22Rv1 (cell line): ENCODE measurements around the gene PRR36.

ENCODE experiments used
- CTCF ChIP-seq: fragments of 450-650 bp; IDR thresholded peaks from 2 replicates; pipeline ENCODE4 v1.5.1; 2017; ENCODE audit warnings: mild to moderate bottlenecking
- ZFX ChIP-seq: fragments of 450-650 bp; IDR thresholded peaks from 2 replicates; pipeline ENCODE4 v1.6.1; 2017; ENCODE audit warnings: antibody characterized with exemption, borderline replicate concordance

GRCh38 chr19:7829561-7830271, 44.5 kb downstream of the PRR36 start, which contains the start of gene EVI5L:
- TF ChIP-seq CTCF (no peak), ZFX (no peak)
